AG09309 (cell line): ENCODE results near the gene ATP5MC3.
"Not testable (repeated sequence)": the region's sequence is repeated elsewhere in the genome, so short reads cannot be mapped to it uniquely, and the experiment has no call there.

ENCODE experiments used
- DNase-seq: peaks from one replicate; pipeline ENCODE4 v3.0.0-alpha.2; 2010; ENCODE audit warnings: low read depth
- H3K4me3 ChIP-seq: 2 replicates; pipeline ENCODE4 v1.5.1; 2011; ENCODE audit warnings: mild to moderate bottlenecking, low read depth, low read length, moderate library complexity; ENCODE audit not compliant: control insufficient read depth
- CTCF ChIP-seq: IDR thresholded peaks from 2 replicates; pipeline ENCODE4 v1.5.1; 2011; ENCODE audit warnings: mild to moderate bottlenecking, low read depth, low read length, inconsistent platforms; ENCODE audit not compliant: insufficient read depth, control insufficient read depth; ENCODE audit errors: missing control alignments

Gene ATP5MC3

GRCh38 chr2:175181104-175181876, at the start of gene ATP5MC3:
ATP5MC3 (minus strand) TSS chr2:175181710; CDS start chr2:175181393, 317 bp downstream.
- H3K4me3 ChIP-seq, result peak within 1 kb of the TSS; percentile 99
- TF ChIP-seq CTCF, result peak; percentile 31
- DNase-seq, result peak; percentile 74

- not testable (repeated sequence) for DNase-seq, H3K4me3 ChIP-seq
Observed at GRCh38 chr2:175228601-175229000, 47.1 kb upstream of the ATP5MC3 start.

- TF ChIP-seq CTCF, result no peak
- no peak overlapping the region for H3K4me3 ChIP-seq
Observed at GRCh38 chr2:175228179-175228578, 46.7 kb upstream of the ATP5MC3 start.

GRCh38 chr2:175227393-175227792, 45.9 kb upstream of the ATP5MC3 start:
- DNase-seq, result no peak
- no peak for TF ChIP-seq CTCF
- H3K4me3 ChIP-seq, result no peak overlapping the region

More at GRCh38 chr2:175228179-175228578, 46.7 kb upstream of the ATP5MC3 start:
- DNase-seq, result no peak

- H3K4me3 ChIP-seq, result no peak overlapping the region
- TF ChIP-seq CTCF, result no peak
Observed at GRCh38 chr2:175220075-175220474, 38.6 kb upstream of the ATP5MC3 start.

GRCh38 chr2:175218551-175218950, 37.0 kb upstream of the ATP5MC3 start:
- TF ChIP-seq CTCF, result no peak
- DNase-seq, result no peak
- H3K4me3 ChIP-seq, result no peak overlapping the region

More at GRCh38 chr2:175220075-175220474, 38.6 kb upstream of the ATP5MC3 start:
- no peak for DNase-seq

- no peak overlapping the region for H3K4me3 ChIP-seq
- TF ChIP-seq CTCF, result no peak
- DNase-seq, result no peak
Observed at GRCh38 chr2:175207741-175208438, 26.4 kb upstream of the ATP5MC3 start.
